NK-92 (cell line): ENCODE measurements around the gene TACO1.

Experiments
- DNase-seq: peaks from one replicate; lab custom pipeline; 2025; ENCODE audit not compliant: unreplicated experiment; lab: John Stamatoyannopoulos, UW

Gene TACO1

GRCh38 chr17:63635787-63636186 lies 35.1 kb downstream of the TACO1 start:
- no peak for DNase-seq

- no peak for DNase-seq
Observed at GRCh38 chr17:63639125-63639524, 38.4 kb downstream of the TACO1 start.

DNA sequence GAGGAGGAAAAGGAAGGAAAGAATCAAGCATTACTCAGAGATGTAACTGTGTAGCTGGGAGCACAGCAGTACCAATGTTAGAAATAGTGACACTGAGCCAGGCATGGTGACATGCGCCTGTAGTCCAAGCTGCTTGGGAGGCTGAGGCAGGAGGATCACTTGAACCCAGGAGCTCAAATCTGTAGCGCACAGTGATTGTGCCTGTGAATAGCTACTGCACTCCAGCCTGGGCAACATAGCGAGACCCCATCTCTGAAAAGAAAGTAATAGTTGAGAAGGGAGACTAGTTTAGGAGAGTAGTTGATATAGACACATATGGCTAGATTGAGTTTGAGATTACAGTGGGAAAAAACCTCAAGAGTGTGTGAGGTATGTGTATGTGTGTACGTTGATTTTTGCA lies 39.3 kb downstream of the TACO1 start:
- DNase-seq = no peak

DNA sequence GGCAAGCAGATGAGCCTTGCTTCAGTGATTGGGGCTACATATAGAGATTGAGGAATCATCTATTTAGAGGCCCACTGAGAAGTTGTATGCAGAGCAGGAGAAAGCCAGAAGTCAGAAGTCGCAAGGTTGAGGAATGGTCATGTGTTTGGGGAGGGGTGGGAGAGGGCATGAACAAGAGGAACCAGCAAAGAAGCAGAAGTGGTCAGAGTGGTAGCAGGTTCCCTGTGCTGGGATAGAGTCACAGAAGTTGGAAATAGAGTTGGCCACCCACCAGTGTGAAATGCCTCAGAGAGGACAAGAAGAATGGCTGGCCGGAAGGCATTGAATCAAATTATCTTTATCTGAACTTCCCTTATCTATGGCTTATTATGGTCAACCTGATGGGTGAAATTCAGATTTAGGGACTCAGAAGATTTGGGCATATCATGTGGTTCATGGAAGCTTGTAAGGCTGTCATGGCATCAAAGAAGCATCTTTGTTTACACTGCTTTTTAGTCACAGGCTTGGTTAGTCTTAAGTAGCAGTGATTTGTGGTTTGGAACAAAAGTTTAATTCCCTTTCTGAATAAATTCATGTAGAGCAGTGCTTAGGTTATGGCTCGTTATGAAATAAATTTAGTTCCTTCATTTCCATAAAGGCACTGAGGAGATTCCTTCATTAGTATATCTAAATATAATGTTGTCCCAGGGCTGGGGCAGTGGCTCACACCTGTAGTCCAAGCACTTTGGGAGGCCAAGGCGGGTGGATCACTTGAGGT lies 41.2 kb downstream of the TACO1 start:
- no peak for DNase-seq

GRCh38 chr17:63644846-63645245 lies 44.2 kb downstream of the TACO1 start:
- no peak for DNase-seq

DNA sequence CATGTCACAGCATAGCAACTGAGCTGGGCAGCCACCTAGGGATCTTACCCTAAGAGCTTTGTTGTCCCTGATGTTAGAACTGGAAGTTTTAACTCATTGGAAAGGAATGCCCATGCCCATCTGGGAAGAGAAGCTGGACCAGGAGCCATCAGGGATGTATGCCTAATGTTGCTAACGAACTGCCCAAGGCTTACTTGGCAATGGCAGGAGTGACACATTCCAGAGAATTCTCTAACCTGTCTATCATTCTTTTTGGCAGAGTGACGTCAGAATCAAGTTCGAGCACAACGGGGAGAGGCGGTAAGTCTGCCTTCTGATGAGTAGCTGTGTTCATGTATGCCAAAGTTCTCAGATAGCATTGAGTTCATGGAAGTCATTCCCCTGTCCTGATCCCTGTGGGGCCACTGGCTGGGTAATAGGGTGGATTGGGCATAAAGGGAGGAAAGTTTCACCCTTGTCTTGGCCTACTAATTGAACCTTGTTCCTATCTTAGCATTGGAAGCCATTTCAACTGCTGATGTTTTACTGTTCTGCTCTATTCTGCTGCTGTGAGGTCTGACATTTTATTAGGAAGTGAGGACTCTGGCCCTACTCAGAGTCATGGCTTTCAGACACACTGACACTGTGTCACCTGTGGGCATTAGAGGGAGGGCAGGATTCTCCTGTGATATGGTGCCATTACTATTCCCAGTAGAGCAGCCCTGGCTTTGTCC lies 45.2 kb downstream of the TACO1 start:
- DNase-seq = no peak

DNA sequence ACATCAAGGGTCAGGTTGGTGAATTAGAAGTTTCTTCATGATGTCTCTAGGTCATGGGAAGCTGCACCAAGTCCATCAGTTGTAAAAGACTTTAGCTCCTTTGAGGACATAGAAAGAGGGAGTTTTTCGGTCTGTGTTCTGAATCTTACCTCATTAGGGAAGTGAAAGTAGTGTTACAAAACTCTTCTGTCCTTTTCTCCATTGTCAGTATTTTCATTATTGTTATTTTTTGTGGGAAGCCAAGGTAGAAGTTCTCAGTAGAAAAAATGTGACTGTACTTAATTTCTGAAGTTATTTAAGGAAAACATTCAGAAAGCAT lies 45.8 kb downstream of the TACO1 start:
- DNase-seq = no peak

DNA sequence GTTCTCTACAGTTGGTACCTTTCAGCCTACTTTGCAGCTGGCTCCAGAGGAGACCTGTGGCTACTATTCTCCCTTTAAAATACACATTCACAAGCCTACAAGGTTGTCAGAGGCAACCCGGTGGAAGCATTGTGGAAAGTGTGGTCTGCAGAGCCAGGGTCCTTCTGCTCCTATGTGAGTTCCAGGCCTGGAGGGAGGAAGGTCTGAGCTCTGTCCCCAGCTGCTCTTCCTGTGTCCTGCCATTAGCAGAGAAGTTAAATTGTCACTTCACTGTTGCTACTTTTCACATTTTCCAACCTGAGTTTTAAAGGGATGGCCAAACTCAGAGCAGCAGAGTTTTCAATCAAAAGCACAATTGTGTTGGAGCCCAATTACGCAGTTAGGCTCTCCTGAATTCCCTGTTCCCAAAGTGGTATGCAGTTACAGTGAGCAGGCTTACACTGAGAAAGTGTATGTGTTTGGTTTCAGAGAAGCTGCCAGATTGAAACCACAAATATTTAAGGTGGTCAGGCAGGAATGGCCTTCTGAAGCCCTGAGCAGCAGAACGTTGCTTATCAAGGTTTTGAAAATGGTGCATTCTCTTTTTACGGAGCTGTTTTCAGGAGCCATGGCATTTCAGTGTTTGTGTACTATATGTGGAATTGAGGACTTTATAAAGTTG lies 46.5 kb downstream of the TACO1 start:
- DNase-seq = no peak

GRCh38 chr17:63647936-63648335 lies 47.2 kb downstream of the TACO1 start:
- no peak for DNase-seq

DNA sequence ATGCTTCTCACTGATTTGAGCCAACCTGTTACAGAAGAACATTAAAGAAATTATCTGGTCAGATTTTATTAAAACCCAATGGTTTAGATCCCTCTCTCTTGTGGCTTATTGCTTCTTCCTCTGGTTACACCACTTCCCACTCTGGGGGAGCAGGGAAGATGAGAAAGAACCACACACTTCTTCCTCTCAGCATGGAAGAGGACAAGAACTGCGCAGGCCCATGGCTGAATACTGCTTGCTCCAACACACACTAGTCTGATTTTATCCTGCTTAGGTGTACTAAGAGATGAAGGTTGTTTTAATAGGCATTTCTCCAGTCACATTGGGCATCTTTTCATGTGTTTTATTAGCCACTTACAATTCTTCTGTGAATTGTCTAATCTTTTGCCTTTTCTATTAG lies 49.1 kb downstream of the TACO1 start:
- DNase-seq = no peak

DNA sequence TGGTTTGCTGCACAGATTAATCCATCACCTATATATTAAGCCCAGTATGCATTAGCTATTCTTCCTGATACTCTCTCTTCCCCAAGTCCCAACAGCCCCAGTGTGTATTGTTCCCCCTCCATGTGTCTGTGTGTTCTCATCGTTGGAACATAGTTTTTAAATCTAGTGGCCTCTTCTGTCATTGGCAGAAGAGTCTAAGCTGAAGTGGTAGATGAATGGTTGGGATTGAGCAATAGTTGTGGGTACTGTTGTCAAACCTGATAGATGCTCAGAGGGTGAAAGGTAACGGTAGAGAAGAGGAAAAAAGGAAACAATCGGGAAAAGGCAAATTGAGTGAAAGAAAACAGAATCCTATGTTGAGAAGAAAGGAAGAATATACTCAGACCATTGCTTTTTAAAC lies 51.4 kb downstream of the TACO1 start:
- DNase-seq = no peak

- no peak for DNase-seq
Observed at GRCh38 chr17:63653050-63653449, 52.4 kb downstream of the TACO1 start.

DNA sequence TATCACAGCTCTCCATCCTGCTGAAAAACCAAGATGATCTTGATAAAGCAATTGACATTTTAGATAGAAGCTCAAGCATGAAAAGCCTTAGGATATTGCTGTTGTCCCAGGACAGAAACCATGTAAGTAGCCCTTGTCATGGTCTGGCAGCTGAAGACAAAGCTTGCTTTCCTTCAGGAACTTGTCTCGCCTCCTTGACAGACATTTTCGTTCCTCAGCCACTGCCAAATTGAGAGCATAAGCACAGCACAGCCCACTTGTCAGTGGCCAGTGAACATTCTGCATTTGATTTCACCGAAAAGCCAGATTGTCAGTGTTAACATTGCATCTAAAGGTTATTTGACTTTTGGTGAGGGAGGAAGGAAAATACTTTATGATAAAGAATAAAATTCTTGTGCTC lies 57.1 kb downstream of the TACO1 start:
- DNase-seq = no peak
